Posterior vena cava (tissue), 2 donors: ENCODE results near the gene WT1. TPM values are rescaled to one million over a fixed set of nuclear protein-coding genes. Genes with fewer than 3 reads are reported as not detected.

Experiments used
- DNase-seq: peaks from one replicate; pipeline ENCODE4 v3.0.0-alpha.2; 2020; ENCODE audit warnings: low spot score
- intact Hi-C, 2 donors: fragments of 100-400 bp; cut with DNase I; formaldehyde crosslinking; loops; one replicate each; pipeline versions ENCODE4 v1.14.1 to v1.14.2; 2022 to 2023
- total RNA-seq, 2 donors: library from RNA; stranded (reverse); fragmentation: NEBNext Ultra II Directional; extraction: Animal tissue kit (Norgen Biotek cat#: 25700); gene quantifications; one replicate each; pipeline ENCODE4 v1.2.1, GENCODE V29; 2021
- donor health status: DM: yes; HTN: yes; CAD: no.
- donor health status: DM: yes; HTN: yes; CAD: no.

Gene WT1
- total RNA-seq, 2 donors from 2014 or later: 1.4 to 3.4 TPM

- intact Hi-C loops: no loop called here
- DNase-seq: no peak
Observed at GRCh38 chr11:32427616-32427934, 7.8 kb downstream of the WT1 start.

- intact Hi-C loops: no loop called here
Observed at GRCh38 chr11:32426819-32427615, 8.3 kb downstream of the WT1 start.

DNA sequence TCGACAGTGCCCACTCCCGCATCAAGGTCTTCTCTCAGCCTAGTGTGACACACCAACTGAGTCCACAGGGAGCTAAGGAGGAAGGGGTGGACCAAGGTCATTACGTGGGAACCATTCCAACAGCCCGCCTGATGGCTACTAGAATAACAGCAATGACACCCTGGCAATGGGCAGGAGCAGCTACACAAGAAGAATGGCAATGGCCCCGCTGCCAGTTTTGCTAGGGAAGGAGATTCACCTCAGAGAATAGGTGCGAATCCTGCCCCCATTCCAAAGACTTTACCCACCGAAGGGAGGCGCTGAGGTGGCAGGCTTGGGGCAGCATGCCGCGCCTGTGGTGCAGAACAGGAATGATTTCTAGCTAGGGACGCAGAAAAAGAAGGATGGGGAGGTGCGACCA, 9.1 kb downstream of the WT1 start:
- no peak for DNase-seq
- intact Hi-C loops: no loop called here

More at GRCh38 chr11:32426819-32427615, 8.3 kb downstream of the WT1 start:
- no peak for DNase-seq

- DNase-seq: no peak
- intact Hi-C loops: no loop called here
Observed at GRCh38 chr11:32425761-32426160, 9.6 kb downstream of the WT1 start.

DNA sequence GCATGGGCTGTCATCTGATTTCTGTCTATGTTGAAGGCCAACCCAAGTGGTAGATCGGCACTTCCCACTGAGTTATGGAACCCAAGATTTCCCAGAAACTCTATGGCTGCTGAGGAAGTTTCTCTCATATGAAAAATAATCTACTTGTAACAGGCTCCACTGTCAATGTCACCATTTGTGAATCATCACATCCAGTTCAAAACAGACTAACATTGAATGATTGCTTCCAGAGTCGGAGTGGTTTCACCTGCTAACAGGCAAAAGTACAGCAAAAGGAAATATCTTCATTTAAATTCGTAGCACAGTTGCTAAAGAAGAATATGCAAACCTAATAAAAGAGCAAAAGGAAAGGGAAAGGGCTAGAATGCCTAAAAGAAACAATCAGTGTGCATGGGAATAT, 12.8 kb downstream of the WT1 start:
- intact Hi-C loops: no loop called here
- DNase-seq: no peak

- intact Hi-C loops: no loop called here
- DNase-seq: no peak
Observed at GRCh38 chr11:32421992-32422391, 13.3 kb downstream of the WT1 start.

GRCh38 chr11:32420937-32421901, 14.1 kb downstream of the WT1 start:
- DNase-seq: no peak
- intact Hi-C loops: no loop called here

GRCh38 chr11:32420139-32420538, 15.2 kb downstream of the WT1 start:
- intact Hi-C loops: no loop called here
- DNase-seq: no peak

GRCh38 chr11:32418836-32419235, 16.5 kb downstream of the WT1 start:
- DNase-seq: no peak
- intact Hi-C loops: no loop called here

GRCh38 chr11:32417806-32418205, 17.5 kb downstream of the WT1 start:
- intact Hi-C loops: no loop called here
- no peak for DNase-seq

DNA sequence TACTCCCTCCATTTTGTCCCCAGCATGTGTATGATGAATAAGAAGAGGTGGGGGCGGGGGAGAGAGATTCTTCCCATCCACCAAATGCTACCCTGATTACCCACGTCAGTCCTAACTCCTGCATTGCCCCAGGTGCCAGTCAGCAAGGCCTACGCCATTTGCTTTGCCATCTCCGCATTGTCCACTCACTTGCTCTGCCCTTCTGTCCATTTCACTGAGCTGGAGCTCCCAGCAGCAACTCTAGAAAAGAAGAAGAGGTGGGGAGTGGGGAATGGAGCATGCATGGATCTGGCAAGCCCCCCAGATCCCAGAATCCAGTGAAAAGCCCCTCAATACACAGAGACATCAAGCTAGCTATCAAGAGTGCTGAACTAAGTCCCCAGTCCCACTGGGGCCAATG, 19.0 kb downstream of the WT1 start:
- intact Hi-C loops: no loop called here
- DNase-seq: no peak

DNA sequence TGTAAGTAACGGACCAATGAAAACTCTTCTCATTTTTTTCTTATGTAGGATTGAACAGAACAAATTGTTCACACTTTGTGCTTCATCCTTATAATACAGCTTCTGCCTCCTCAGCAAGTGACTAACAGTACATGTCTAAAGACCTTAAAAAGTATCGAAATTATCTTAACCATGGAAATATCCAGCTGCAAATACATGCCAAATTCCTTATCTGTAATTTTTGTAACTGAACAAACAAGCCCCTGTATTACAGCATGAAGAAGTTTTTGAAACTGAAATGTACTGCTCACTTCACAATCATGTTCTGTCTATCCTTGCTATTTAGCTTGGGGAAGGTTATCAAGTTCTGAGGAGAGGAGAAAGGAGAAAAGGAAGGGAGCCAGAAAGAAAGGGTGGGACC, 20.4 kb downstream of the WT1 start:
- no peak for DNase-seq
- intact Hi-C loops: no loop called here

- intact Hi-C loops: no loop called here
Observed at GRCh38 chr11:32411942-32412615, 23.3 kb downstream of the WT1 start.

DNA sequence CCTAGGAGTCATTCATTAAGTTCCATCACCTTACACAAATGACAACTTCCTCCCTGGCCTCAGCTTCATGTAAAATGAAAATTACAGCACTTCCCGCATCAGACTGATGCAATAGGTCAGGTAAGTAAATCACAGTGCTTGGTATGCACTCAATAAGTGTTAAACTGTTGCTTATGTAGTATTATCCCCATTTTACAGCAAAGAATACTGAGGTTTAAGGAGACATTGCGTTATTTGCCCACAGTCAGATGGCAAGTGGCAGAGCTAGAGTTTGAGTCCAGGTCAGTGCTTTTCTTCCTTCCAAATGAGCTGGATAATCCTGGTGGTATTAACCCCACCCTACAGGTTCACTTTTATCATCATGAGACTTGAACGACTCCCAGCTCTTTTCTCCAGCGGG, 29.7 kb downstream of the WT1 start:
- intact Hi-C loops: no loop called here
- no peak for DNase-seq

More at GRCh38 chr11:32411942-32412615, 23.3 kb downstream of the WT1 start:
- no peak for DNase-seq

GRCh38 chr11:32402836-32403235, 32.5 kb downstream of the WT1 start:
- intact Hi-C loops: no loop called here
- no peak for DNase-seq

- intact Hi-C loops: no loop called here
- no peak for DNase-seq
Observed at GRCh38 chr11:32400670-32401369, 34.5 kb downstream of the WT1 start.

GRCh38 chr11:32400196-32400595, 35.1 kb downstream of the WT1 start:
- DNase-seq: no peak
- intact Hi-C loops: no loop called here

- no peak for DNase-seq
Observed at GRCh38 chr11:32396991-32397390, 38.3 kb downstream of the WT1 start.

GRCh38 chr11:32396331-32396730, 39.0 kb downstream of the WT1 start:
- intact Hi-C loops: no loop called here
- no peak for DNase-seq

More at GRCh38 chr11:32396991-32397390, 38.3 kb downstream of the WT1 start:
- intact Hi-C loops: no loop called here
